ENCODE data around the gene RRP15.

The RRP15 gene

DNA sequence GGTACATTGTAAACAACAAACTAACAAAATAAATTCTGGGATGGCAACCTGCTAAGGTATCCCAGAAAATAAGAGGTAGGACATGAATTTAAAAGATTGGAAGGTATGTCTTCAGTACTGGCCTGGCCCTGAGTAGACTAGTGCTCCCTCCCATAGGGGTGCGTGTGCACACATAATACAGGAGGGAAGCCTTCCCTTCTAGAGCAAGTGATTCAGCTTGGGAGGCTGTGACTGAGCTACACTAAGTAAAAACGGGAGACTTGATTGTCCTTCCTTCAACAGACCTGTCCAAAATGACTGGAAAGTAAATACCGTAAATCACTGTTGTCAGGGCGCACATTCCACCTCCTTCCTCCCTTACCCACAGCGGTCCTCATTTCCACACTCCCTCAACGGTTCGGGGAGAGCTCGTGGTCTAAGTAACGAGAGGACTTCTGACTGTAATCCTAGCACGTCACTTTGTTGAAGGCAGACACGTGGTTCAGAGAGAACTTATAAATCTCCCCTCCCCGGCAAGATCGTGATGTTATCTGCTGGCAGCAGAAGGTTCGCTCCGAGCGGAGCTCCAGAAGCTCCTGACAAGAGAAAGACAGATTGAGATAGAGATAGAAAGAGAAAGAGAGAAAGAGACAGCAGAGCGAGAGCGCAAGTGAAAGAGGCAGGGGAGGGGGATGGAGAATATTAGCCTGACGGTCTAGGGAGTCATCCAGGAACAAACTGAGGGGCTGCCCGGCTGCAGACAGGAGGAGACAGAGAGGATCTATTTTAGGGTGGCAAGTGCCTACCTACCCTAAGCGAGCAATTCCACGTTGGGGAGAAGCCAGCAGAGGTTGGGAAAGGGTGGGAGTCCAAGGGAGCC lies 60.0 kb downstream of the RRP15 start, which contains the start of gene TGFB2:
Gene TGFB2 (plus strand): TSS at position 523 of the 859 bp plus-strand sequence. CDS start 1,366 bp downstream, outside the sequence.
- DNase-seq, result peak; percentile 63

DNA sequence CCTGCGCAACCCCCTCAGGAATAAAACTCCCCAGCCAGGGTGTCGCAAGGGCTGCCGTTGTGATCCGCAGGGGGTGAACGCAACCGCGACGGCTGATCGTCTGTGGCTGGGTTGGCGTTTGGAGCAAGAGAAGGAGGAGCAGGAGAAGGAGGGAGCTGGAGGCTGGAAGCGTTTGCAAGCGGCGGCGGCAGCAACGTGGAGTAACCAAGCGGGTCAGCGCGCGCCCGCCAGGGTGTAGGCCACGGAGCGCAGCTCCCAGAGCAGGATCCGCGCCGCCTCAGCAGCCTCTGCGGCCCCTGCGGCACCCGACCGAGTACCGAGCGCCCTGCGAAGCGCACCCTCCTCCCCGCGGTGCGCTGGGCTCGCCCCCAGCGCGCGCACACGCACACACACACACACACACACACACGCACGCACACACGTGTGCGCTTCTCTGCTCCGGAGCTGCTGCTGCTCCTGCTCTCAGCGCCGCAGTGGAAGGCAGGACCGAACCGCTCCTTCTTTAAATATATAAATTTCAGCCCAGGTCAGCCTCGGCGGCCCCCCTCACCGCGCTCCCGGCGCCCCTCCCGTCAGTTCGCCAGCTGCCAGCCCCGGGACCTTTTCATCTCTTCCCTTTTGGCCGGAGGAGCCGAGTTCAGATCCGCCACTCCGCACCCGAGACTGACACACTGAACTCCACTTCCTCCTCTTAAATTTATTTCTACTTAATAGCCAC lies 60.7 kb downstream of the RRP15 start:
- peak; percentile 70 for DNase-seq

DNA sequence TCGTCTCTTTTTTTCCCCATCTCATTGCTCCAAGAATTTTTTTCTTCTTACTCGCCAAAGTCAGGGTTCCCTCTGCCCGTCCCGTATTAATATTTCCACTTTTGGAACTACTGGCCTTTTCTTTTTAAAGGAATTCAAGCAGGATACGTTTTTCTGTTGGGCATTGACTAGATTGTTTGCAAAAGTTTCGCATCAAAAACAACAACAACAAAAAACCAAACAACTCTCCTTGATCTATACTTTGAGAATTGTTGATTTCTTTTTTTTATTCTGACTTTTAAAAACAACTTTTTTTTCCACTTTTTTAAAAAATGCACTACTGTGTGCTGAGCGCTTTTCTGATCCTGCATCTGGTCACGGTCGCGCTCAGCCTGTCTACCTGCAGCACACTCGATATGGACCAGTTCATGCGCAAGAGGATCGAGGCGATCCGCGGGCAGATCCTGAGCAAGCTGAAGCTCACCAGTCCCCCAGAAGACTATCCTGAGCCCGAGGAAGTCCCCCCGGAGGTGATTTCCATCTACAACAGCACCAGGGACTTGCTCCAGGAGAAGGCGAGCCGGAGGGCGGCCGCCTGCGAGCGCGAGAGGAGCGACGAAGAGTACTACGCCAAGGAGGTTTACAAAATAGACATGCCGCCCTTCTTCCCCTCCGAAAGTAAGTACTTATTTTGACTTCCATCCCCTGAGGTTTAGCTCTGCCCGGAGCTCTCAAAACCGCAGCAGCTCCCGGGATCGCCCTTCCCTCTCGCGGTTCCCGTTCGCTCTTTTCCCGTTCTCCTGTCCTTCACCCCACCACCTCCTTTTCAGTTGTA lies 61.5 kb downstream of the RRP15 start:
- DNase-seq, result no peak

DNA sequence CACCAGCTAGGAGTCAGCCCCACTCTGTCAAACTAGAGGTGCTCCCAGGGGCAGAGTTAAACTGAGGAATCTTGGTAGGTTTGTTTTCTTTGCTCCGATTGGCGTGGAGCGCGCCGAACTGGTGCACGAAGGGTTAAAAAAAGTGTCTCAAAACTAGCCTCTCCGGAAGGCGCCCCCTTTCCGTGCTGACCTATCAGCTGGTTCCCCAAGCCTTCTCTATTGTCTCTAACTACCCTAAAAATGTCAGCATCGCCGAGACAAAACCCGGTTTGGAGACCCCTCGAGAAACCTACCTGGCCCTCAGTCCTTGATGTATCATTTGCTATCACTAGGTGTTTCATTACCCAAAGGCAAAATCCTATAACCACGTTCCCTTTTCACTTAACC lies 62.2 kb downstream of the RRP15 start:
- no peak for DNase-seq

DNA sequence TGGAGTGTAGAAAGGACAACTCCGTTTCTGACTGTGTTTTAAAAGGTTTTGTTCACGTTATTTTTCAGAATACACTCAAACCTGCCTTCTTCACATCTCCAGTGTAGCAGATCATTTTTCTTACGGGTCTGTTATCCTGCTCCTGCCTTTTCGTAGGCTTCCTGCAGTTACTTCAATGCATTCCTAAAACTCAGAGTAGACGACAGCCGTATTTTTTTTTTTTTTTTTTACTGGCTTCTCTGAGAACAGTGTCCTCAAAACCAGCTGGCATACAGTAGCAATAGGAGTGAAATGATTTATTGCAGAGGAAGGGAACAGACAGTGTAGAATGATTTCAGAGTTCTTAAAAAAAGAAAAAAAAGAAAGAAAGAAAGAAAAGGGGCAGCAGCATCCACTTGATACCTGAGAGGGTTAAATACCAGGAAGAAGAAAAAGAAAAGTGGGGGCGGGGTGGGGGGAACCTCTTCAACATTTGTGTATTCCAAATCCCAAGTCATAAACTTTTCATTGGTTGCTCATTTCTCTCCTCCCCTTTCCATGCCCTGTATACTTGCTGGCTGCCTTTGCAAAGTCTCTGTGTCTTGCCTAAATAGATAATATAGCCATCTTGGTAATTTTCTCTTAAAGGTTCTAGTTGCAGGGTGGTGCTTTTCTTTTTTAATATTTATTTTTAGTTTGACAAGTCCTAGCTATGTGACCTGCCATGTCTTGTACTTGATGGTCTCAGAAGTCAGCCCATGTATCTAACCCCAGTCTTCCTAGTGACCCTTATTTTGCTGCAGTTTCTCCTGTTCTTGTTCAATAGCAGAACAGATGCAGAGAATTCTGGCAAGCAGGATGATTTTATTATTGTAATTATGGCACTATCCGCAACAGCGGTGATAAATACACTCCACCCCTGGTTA lies 62.9 kb downstream of the RRP15 start:
- DNase-seq, result peak; percentile 40

DNA sequence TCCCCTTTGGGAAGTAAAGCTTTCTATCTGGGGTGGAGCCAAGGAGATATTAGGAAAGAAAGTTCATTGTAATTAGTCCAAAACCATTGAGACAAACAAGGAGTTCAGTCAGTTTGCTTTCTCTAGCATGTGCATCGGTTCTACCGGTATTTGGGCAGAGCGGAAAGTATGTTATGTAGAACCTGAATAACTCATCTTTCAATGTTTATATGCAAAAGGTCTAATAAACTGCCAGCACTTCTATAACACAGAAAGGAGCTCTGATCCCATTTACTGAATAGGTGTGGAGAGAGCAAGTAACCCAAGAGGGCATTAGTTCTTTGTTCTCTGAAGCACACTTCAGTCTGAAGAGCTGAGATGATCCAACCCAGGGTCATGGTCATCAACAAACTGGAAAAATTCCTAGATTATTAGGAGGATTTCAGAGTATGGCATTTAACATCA lies 63.6 kb downstream of the RRP15 start:
- no peak for DNase-seq

DNA sequence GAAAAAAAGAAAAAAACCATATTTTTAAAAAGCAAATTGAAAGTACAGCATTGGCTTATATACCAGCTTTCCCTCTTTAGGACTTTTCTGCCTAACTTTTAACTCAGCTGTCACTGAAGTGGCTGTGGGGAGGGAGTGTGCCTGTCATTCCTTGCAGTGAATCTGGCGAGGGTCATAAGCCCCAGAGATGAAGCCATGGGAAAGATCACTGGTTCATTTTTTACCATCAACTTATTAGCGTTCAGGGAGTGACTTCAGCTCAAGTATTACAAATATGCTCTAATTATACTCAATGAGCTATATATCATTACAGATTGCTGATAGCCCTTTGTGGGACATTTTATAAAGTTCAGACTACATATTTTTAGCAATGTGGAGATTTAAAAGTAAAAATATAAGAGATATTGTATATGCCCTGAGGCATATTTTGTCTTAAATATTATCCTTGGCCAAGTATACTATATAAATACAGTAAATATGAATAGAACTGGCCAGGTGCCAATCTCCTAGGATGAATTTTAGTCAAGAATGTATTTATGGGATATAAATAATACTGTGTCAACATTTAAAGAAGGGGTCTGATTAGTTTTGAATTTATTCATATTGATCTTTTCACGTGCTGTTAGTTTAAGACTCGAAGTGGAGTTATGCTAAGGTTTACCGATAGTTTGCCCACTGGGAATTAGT lies 64.4 kb downstream of the RRP15 start:
- DNase-seq, result no peak

DNA sequence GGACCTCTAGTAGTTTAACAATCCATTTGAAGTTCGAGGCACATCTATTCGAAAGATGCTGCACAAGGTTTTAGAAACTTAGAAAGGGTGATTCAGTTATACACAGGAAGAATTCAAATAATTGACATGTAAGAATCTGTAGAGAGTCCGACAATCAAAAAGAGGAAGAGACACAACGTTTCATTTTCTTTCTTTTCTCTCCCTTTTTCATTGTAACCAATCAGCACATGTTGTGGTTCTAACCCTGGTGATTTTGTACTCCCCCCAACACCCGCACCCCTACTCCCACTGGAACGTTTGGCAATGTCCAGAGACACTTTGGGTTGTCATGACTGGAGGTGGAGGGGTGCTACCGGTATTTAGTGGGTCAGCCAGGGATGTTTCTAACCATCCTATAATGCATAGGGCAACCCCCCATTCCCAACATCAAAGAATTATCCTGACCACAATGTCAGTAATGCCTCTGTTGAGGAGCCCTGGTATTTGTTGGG lies 65.0 kb downstream of the RRP15 start:
- DNase-seq, result no peak

DNA sequence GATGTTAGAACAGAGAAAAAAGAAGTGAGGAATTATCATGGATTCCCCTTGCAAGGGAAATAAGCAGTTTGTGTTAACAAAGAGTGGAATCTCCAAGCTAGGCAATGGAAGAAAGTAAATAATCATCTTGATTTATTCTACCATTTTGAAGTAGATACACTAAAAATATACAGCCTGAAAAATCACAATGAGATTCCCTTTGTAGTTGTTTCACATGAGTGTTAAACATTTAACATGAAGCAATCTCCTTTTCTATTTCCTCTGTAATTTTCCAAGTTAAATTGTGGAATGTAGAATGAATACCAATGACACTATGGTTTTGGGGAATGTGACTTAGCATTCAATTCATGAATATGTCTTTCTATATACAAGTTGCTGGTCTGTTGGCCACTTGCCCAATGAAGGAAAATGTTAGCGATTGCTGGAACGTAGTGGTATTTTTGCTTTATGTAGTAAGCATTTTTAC lies 65.7 kb downstream of the RRP15 start:
- peak; percentile 95 for DNase-seq

DNA sequence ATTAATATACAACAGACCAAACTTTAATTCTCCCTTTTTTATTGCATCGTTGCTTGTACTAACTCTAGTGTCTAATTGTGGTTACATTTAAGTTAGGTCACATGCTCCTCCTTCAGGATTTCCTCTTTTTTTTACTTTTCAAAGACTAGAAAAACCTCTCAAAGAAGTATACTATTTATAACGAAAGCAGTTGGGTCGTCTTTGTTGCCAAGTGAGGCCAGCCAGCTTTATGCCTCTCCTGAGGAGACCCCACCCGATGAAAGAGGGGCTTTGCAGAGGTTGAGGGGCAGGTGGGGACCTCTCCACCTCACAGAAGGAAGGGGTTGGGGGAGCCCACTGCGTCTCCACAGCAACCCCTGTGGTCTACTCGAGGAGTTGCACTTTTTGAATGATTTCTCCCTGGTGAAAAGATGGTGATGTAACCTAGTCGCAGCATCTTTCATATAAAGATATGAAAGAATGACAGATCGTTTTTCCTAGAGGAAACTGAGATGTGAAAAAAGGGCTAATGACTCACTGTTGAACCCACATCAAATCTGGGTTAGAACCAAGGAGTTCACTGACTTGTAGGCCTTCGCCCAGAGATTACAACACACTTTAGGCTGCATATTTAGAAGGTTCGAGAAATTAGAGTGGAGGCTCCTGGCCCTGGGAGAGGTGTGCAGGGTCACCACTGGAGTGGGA lies 66.4 kb downstream of the RRP15 start:
- peak; percentile 66 for DNase-seq

DNA sequence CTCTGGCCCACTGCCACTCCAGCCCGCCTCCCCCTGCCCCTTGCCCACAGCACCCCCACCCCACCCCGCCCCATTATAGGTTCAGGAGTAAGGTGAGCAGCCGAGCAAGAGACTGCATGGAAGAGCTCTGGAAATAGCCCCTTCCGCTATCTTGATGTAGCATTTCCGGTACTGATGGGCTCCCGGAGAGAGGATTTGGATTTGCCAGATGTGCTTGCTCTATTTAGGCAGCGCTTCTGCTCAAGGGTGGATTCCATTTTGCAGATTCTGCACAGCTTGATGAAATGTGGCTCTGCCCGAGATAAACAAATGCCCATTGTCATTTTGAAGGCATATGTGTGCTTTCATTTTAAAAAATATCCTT lies 67.0 kb downstream of the RRP15 start:
- no peak for DNase-seq

DNA sequence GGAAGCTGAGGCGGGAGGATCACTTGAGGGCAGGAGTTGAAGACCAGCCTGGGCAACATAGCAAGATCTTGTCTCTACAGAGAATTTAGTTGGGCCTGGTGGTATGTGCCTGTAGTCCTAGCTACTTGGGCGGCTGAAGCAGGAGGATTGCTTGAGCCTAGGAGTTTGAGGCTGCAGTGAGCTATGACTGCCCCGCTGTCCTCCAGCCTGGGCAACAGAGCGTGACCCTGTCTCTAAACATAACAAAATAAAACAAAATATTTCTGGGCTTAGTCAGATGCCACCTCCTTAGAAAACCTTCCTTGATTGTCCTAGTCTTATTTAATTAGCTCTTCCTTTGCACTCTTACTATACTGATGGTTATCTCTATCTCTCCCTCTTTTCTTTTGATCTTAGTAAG lies 68.6 kb downstream of the RRP15 start:
- DNase-seq, result no peak

DNA sequence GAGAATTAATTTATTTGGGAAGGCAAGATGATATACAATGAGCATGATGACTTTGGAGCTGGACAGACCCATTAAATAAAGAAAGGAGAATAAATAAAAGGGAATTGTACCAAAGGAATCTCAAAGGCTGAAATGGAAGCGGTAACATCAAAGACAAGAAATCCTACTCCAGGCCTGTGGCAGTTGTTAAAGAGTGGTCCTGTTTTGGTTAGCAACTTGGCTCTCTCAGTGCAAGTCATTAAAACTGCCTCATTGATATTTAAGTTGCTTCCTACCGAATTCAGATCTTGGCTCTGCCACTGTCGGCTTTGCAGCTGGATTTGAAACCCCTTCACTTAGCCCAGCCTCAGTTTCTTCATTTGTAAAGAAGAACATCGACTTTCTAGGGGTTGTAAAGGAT lies 70.2 kb downstream of the RRP15 start:
- DNase-seq, result no peak

DNA sequence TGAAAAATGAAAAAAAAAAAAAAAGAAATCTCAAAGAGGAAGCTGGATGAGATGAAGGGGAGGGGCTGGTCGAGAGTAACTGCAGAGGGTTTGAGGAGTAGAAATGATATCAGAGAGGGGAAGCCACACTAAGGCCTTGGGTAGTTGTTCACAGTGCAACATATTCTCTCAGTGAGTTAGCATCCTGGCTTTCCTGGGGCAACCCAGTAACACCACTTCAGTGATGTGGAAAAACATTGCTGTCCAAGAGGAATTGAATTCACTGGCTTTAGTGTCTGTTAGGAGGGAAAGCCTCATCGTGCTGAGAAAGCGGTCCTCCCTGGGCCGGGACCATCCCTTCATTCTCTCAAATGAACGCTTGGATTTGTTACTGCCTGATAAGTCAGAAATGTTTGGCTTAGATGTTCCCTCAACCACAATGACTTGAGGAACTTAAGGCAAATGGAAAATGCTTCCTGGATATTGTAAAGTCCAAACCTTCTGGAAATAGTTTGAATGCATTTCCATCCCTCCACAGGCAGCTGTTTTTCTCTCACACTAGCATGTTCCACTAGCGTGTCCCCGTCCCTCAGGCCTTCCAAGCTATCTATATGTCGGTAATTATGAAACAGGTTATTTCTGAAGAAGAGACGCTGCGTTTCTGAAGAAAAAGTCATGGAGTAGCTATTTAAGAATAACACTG lies 72.3 kb downstream of the RRP15 start:
- DNase-seq, result no peak

DNA sequence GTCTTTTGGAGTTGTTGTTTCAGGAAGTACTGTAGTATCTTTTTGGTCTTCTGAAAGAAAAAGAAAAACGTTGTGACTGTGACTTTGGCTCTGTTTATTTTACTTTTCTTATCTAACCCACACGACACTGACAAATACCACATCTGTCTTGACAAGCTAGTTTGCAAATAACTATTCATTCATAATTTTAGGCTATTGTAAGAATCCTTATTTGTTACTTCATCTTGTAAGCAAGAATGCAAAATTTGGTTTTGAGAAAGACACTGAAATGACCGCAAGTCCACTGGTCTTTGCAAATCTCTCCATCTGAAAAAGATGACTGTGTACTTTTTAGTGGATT lies 72.8 kb downstream of the RRP15 start:
- no peak for DNase-seq

DNA sequence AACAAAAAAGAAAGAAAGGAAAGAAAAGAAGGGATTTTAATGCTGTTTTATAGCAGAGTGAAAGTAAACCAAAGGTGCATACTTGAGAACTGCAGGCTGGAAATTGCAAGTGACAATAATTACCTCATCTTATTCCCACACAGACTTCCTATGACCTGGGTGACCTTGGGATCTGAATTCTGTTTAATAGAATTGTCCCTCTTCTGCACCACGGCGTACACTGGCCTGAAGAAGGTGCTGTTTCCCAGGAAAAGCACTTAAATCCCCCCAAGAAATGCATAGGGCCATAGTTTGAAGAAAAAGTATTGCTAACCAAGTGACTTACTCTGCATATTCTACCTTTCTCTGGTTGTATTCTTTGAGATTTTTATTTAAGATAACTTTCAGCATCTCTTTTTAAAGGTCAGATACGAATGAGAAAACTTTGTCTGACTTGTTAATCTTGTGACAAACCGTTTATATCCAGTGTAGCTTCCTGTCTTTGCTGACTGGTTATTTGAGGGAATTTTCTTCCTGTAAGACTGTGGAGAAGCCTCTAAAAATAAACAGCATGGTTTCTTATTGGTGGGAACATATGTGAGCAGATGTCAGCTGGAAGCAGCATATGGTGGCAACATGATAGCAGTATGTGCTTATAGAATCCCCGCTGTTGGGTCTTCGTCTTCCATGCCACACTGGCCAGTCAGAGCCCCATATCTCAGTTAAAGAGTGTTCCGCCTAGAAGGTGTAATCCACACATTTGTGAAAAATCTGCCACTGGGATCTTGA lies 76.4 kb downstream of the RRP15 start:
- DNase-seq, result peak; percentile 67

DNA sequence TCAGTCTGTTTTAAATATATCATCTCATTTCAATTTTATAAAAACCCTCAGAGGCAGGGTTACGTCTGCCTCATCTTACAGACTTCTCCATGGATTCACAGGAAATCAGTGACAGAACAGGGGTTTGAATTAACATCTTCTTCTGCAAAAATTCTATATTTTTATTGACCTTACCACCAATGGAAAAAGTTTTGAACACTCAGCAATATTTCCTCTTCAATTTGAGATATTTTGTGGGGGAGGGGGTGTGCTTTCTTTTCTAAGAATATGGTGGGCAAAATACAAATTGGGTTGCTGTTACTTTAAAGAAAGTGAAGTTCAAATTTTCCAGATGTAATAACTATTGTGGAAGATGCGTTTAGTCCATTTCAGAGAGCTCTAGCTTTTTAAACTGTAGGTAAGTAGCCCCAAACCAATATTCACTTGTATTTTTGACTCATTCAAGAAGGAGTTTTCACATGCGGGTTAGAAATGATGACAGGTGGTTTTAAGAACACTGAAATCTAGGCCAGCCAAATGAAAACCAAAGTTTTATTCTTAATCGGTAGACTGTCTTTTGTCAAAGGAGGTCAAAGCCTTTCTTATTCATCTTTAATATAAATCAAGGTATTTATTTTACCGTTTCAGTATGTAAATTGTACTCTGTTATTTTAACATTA lies 77.5 kb downstream of the RRP15 start:
- no peak for DNase-seq

DNA sequence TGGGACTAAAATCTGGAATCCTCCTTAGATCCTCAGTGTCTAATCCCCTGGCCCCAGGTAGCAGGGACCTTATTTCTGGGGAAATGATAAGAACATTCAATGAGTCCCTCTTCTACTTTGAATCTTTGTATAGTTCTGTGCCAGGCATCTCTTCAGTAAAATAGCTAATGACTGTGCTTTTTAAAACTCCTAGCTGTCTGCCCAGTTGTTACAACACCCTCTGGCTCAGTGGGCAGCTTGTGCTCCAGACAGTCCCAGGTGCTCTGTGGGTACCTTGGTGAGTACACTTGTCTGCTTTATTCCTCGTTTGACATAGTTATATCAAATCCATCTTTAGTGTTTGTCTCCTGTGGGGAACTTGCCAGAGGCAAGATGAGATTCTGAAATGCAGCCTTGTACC lies 78.0 kb downstream of the RRP15 start:
- no peak for DNase-seq
